IPS DF 6.9 (cell line): Measurements from ENCODE around the gene NOSTRIN.
"Not testable (repeated sequence)": the region's sequence is repeated elsewhere in the genome, so short reads cannot be mapped to it uniquely, and the experiment has no call there.

ENCODE experiments used
- DNase-seq: peaks from one replicate; pipeline ENCODE4 v3.0.0-alpha.2; 2013; ENCODE audit warnings: low read depth, low spot score
- H3K27ac ChIP-seq: one replicate; pipeline ENCODE4 v1.5.1; 2013; ENCODE audit warnings: low read length, control low read depth
- H3K27me3 ChIP-seq: 2 replicates; pipeline ENCODE4 v1.6.1; 2013; ENCODE audit warnings: mild to moderate bottlenecking, low read length; ENCODE audit not compliant: control insufficient read depth, insufficient read depth
- H3K36me3 ChIP-seq: 2 replicates; pipeline ENCODE4 v1.6.1; 2013; ENCODE audit warnings: low read length; ENCODE audit not compliant: control insufficient read depth, insufficient read depth
- H3K4me1 ChIP-seq: 2 replicates; pipeline ENCODE4 v1.6.1; 2013; ENCODE audit warnings: low read length; ENCODE audit not compliant: control insufficient read depth, insufficient read depth
- H3K4me3 ChIP-seq: 2 replicates; pipeline ENCODE4 v1.5.1; 2013; ENCODE audit warnings: mild to moderate bottlenecking, low read length
- H3K9me3 ChIP-seq: 2 replicates; pipeline ENCODE4 v1.6.1; 2013; ENCODE audit warnings: low read length, inconsistent platforms; ENCODE audit not compliant: control insufficient read depth, insufficient read depth
- WGBS: extraction: QIAGEN DNeasy Blood & Tissue Kit; methylation state at CpG from one replicate; pipeline ENCODE4 v1.1.7; 2013; ENCODE audit warnings: mixed read lengths, missing lambda C conversion rate; ENCODE audit not compliant: insufficient read length, insufficient coverage; 5-methylcytosine and 5-hydroxymethylcytosine counted together

NOSTRIN gene

GRCh38 chr2:168789776-168790175 lies 12.7 kb upstream of the NOSTRIN start:
- Histone ChIP-seq H3K27ac (no peak overlapping the region), H3K9me3 (no peaks in the 10 kb centered on the region), H3K36me3 (no peaks in the 10 kb centered on the region), H3K4me3 (no peak overlapping the region), H3K27me3 (no peaks in the 10 kb centered on the region), H3K4me1 (0 out of 2 replicates have a peak, but pooled peaks cover 2% of the 10 kb centered on the region)
- no CpG with 5 or more reads among the region's 7 CpGs for WGBS
- no peak for DNase-seq

GRCh38 chr2:168790226-168790902 lies 12.1 kb upstream of the NOSTRIN start:
- Histone ChIP-seq H3K4me1 (0 out of 2 replicates have a peak, but pooled peaks cover 2% of the 10 kb centered on the region), H3K4me3 (no peak overlapping the region), H3K9me3 (no peaks in the 10 kb centered on the region), H3K27ac (no peak overlapping the region), H3K36me3 (no peaks in the 10 kb centered on the region), H3K27me3 (no peaks in the 10 kb centered on the region)
- no CpG with 5 or more reads among the region's 5 CpGs for WGBS
- no peak for DNase-seq

DNA sequence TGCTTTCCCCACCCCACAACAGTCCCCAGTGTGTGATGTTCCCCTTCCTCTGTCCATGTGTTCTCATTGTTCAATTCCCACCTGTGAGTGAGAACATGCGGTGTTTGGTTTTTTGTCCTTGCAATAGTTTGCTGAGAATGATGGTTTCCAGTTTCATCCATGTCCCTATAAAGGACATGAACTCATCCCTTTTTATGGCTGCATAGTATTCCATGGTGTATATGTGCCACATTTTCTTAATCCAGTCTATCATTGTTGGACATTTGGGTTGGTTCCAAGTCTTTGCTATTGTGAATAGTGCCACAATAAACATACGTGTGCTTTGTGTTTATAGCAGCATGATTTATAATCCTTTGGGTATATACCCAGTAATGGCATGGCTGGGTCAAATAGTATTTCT lies 11.3 kb upstream of the NOSTRIN start:
- not testable (repeated sequence) for H3K36me3 ChIP-seq, H3K27me3 ChIP-seq, H3K27ac ChIP-seq, DNase-seq, H3K4me3 ChIP-seq, H3K4me1 ChIP-seq, H3K9me3 ChIP-seq
- WGBS, result no CpG with 5 or more reads among the region's 2 CpGs

DNA sequence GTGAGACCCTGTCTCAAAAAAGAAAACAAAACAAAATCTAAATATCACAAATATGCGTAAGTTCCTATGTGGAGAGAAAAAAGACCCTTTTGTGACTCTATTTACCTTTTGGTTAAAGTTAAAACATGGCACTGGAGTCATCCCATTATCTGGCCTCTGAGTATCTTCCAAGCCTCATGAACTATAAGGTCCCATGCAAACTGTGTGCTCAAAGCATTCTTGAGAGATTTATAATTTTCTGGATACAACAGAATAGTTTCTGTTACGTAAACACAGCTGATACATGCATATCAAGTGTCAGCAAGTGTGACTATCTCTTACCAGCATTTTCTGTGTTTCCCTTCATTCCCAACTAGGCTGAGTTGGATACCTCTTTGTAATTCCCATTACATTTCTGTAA lies 8.8 kb upstream of the NOSTRIN start:
- Histone ChIP-seq H3K4me3 (no peak overlapping the region), H3K9me3 (no peaks in the 10 kb centered on the region), H3K27me3 (no peaks in the 10 kb centered on the region), H3K36me3 (no peaks in the 10 kb centered on the region), H3K4me1 (no peaks in the 10 kb centered on the region; the same call in 1 of the 2 replicates), H3K27ac (no peak overlapping the region)
- no peak for DNase-seq
- no CpG with 5 or more reads among the region's 2 CpGs for WGBS

DNA sequence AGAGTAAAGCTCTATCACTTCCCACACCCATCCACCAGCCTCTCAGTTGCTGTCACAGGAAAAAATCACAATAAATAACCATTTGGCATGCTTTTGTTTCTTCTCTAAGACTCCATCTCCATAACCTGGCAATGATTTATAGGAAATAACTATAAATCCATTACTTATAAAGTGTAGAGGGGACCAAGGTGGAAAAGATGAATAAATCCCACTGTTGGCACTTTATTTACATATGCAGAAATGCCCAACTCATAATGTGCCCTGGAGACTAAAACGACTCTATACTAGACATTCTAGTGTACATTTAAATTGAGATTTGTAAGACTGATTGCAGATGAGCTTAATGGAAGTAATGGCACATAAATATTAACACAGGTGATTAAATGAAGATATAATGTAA lies 7.5 kb upstream of the NOSTRIN start:
- Histone ChIP-seq H3K4me3 (no peak overlapping the region), H3K27ac (no peak overlapping the region), H3K27me3 (no peaks in the 10 kb centered on the region), H3K9me3 (no peaks in the 10 kb centered on the region), H3K4me1 (peaks cover 4% of the 10 kb centered on the region), H3K36me3 (no peaks in the 10 kb centered on the region)
- WGBS, result no CpG with 5 or more reads among the region's 1 CpG
- no peak for DNase-seq

DNA sequence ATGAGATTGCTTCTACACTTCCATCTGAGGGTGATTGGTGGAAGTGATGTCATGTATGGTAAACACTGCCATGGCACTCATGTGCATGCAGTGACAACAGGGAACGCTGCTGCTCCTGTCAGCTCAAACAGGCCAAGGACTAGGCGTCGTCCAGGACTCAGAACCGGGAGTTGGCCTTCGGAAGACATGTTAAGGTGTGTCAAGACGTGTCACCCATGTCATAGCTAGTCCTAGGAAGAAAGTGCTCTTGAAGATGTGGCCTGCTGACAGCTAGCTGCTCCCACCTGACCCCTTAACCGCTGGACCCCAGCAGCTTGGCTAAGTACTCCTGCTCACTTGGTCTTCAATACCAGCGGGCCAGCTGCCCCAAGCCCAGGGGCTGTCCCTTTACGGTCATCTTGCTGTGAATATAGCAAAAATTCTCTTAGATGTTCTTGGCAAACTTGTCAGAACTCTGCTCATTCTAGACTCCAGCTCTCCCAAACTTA lies 6.3 kb upstream of the NOSTRIN start:
- H3K27me3 ChIP-seq, result no peaks in the 10 kb centered on the region
- H3K27ac ChIP-seq, result no peak overlapping the region
- peaks cover 4% of the 10 kb centered on the region for H3K4me1 ChIP-seq
- H3K4me3 ChIP-seq, result no peak overlapping the region
- WGBS, result no CpG with 5 or more reads among the region's 9 CpGs
- H3K36me3 ChIP-seq, result no peaks in the 10 kb centered on the region
- no peak for DNase-seq
- no peaks in the 10 kb centered on the region for H3K9me3 ChIP-seq

GRCh38 chr2:168796583-168797285 lies 5.7 kb upstream of the NOSTRIN start:
- H3K27me3 ChIP-seq, result no peaks in the 10 kb centered on the region
- H3K9me3 ChIP-seq, result no peaks in the 10 kb centered on the region
- no peaks in the 10 kb centered on the region for H3K36me3 ChIP-seq
- no peak for DNase-seq
- no peak overlapping the region for H3K27ac ChIP-seq
- no peak overlapping the region for H3K4me3 ChIP-seq
- no CpG with 5 or more reads among the region's 8 CpGs for WGBS
- peaks cover 4% of the 10 kb centered on the region for H3K4me1 ChIP-seq

DNA sequence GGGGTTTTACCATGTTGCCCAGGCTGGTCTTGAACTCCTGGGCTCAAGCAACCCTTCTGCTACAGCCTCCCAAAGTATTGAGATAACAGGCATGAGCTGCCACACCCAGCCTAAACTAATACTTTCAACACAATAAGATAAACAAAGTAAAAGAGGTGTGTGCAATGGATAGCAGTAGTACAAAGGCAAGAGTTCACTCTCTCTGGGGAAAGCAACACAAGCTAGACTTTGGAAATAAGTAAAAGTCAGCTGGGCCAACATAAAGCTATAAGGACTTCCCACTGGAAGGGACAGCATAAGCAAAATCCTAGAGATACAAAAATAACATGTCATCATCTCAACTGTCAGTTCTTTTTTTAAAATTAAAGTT lies 5.2 kb upstream of the NOSTRIN start:
- no peaks in the 10 kb centered on the region for H3K9me3 ChIP-seq
- no peak overlapping the region for H3K27ac ChIP-seq
- no peaks in the 10 kb centered on the region for H3K27me3 ChIP-seq
- peaks cover 7% of the 10 kb centered on the region for H3K4me1 ChIP-seq
- H3K36me3 ChIP-seq, result no peaks in the 10 kb centered on the region
- no peak overlapping the region for H3K4me3 ChIP-seq
- DNase-seq, result no peak

GRCh38 chr2:168798076-168798887 lies 4.2 kb upstream of the NOSTRIN start:
- WGBS, result no CpG with 5 or more reads among the region's 13 CpGs

GRCh38 chr2:168798888-168799410 lies 3.5 kb upstream of the NOSTRIN start:
- Histone ChIP-seq H3K9me3 (no peaks in the 10 kb centered on the region), H3K36me3 (no peaks in the 10 kb centered on the region), H3K27ac (no peak overlapping the region), H3K4me3 (no peak overlapping the region), H3K4me1 (peaks cover 7% of the 10 kb centered on the region), H3K27me3 (no peaks in the 10 kb centered on the region)
- no CpG with 5 or more reads among the region's 1 CpG for WGBS
- no peak for DNase-seq

More at GRCh38 chr2:168798076-168798887, 4.2 kb upstream of the NOSTRIN start:
- no peaks in the 10 kb centered on the region for H3K27me3 ChIP-seq
- no peaks in the 10 kb centered on the region for H3K36me3 ChIP-seq
- H3K4me1 ChIP-seq, result peaks cover 7% of the 10 kb centered on the region
- H3K9me3 ChIP-seq, result no peaks in the 10 kb centered on the region
- H3K4me3 ChIP-seq, result no peak overlapping the region
- H3K27ac ChIP-seq, result no peak overlapping the region
- DNase-seq, result peak; percentile 43
